ENCODE measurements around the gene MRGPRD.

Gene MRGPRD

GRCh38 chr11:68950270-68950669 lies 30.5 kb downstream of the MRGPRD start:
- in situ Hi-C loops (cut with HindIII; ENCODE audit: low sequenced_read_pairs), result no loop called here

GRCh38 chr11:68948935-68949334 lies 31.9 kb downstream of the MRGPRD start:
- in situ Hi-C loops (cut with HindIII; ENCODE audit: low sequenced_read_pairs), result no loop called here

- in situ Hi-C loops (cut with HindIII; ENCODE audit: low sequenced_read_pairs), result no loop called here
These were observed 32.3 kb downstream of the MRGPRD start for GRCh38 chr11:68948496-68948895.

- in situ Hi-C loops (cut with HindIII; ENCODE audit: low sequenced_read_pairs), result no loop called here
These were observed 33.6 kb downstream of the MRGPRD start for GRCh38 chr11:68947151-68947550.

- in situ Hi-C loops (cut with HindIII; ENCODE audit: low sequenced_read_pairs), result no loop called here
These were observed 34.2 kb downstream of the MRGPRD start for GRCh38 chr11:68946416-68947090.

GRCh38 chr11:68942751-68943271 lies 38.0 kb downstream of the MRGPRD start:
- in situ Hi-C loops (cut with HindIII; ENCODE audit: low sequenced_read_pairs), result no loop called here

GRCh38 chr11:68942095-68942620 lies 38.6 kb downstream of the MRGPRD start:
- in situ Hi-C loops (cut with HindIII; ENCODE audit: low sequenced_read_pairs), result no loop called here

GRCh38 chr11:68941324-68942094 lies 39.3 kb downstream of the MRGPRD start:
- in situ Hi-C loops (cut with HindIII; ENCODE audit: low sequenced_read_pairs), result no loop called here

GRCh38 chr11:68940651-68941323 lies 40.0 kb downstream of the MRGPRD start:
- in situ Hi-C loops (cut with HindIII; ENCODE audit: low sequenced_read_pairs), result no loop called here

GRCh38 chr11:68939583-68940555 lies 40.9 kb downstream of the MRGPRD start:
- in situ Hi-C loops (cut with HindIII; ENCODE audit: low sequenced_read_pairs), result no loop called here

GRCh38 chr11:68938816-68939582 lies 41.8 kb downstream of the MRGPRD start:
- in situ Hi-C loops (cut with HindIII; ENCODE audit: low sequenced_read_pairs), result no loop called here

- in situ Hi-C loops (cut with HindIII; ENCODE audit: low sequenced_read_pairs), result no loop called here
These were observed 42.7 kb downstream of the MRGPRD start for GRCh38 chr11:68938088-68938487.

- in situ Hi-C loops (cut with HindIII; ENCODE audit: low sequenced_read_pairs), result no loop called here
These were observed 43.8 kb downstream of the MRGPRD start for GRCh38 chr11:68936676-68937620.

GRCh38 chr11:68936358-68936636 lies 44.5 kb downstream of the MRGPRD start:
- in situ Hi-C loops (cut with HindIII; ENCODE audit: low sequenced_read_pairs), result no loop called here

- in situ Hi-C loops (cut with HindIII; ENCODE audit: low sequenced_read_pairs), result no loop called here
These were observed 45.0 kb downstream of the MRGPRD start for GRCh38 chr11:68935516-68936357.

- in situ Hi-C loops (cut with HindIII; ENCODE audit: low sequenced_read_pairs), result no loop called here
These were observed 45.7 kb downstream of the MRGPRD start for GRCh38 chr11:68935066-68935465.

GRCh38 chr11:68934666-68935065 lies 46.1 kb downstream of the MRGPRD start:
- in situ Hi-C loops (cut with HindIII; ENCODE audit: low sequenced_read_pairs), result no loop called here

- in situ Hi-C loops (cut with HindIII; ENCODE audit: low sequenced_read_pairs), result no loop called here
These were observed 46.5 kb downstream of the MRGPRD start for GRCh38 chr11:68934321-68934645.
